Stimulated activated CD8-positive, alpha-beta memory T cell treated with anti-CD3 and anti-CD28 coated beads, Interleukin-7, amount 100 ng/mL, for 1 hour (primary cell): Measurements from ENCODE around the gene TRPV4.
"Not testable (repeated sequence)": the region's sequence is repeated elsewhere in the genome, so short reads cannot be mapped to it uniquely, and the experiment has no call there.

Source experiments
- DNase-seq, 2 donors: peaks; one replicate each; pipeline ENCODE4 v3.0.0-alpha.2; 2020; ENCODE audit warnings: low read depth in 2 of 2

Gene TRPV4

DNA sequence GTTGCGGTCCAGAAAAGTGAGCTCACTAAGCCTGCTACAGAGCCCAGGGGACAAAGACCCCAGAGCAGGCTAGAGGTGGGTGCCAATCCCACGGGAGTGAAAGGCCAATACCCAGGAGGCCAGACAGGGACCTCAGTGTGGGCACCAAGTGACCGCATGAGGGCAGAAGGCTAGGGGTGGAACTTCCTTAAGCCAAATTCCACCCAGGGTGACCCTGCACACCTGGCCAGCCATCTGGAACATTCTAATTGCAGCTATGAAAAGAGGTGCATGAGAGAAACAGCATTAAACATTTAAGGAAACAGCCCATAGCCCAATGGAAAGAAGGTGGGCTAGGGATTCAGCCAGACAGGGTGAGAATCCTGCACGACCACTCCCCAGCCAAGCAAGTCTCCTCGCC lies 27.8 kb upstream of the TRPV4 start:
- no peak for DNase-seq

DNA sequence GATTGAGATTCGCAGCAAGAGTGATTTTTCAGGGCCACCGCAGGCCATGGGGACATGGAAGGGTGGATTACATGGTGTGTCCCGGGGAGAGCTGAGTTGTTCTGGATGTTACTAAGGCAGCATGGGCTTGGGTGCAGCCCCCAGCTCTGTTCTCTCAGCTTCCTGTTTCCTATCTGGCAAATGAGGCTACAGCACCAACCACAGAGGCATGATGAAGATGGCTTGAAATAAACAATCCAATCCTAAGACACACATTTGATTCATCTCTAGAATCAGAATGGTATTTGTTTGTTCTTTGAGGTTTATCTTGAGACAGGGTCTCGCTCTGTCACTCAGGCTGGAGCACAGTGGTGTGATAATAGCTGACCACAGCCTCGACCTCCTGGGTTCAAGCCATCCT lies 25.6 kb upstream of the TRPV4 start:
- DNase-seq, result no peak

- DNase-seq, result no peak
These were observed 24.5 kb upstream of the TRPV4 start for GRCh38 chr12:109857715-109858114.

- no peak for DNase-seq
These were observed 22.2 kb upstream of the TRPV4 start for GRCh38 chr12:109855377-109855776.

DNA sequence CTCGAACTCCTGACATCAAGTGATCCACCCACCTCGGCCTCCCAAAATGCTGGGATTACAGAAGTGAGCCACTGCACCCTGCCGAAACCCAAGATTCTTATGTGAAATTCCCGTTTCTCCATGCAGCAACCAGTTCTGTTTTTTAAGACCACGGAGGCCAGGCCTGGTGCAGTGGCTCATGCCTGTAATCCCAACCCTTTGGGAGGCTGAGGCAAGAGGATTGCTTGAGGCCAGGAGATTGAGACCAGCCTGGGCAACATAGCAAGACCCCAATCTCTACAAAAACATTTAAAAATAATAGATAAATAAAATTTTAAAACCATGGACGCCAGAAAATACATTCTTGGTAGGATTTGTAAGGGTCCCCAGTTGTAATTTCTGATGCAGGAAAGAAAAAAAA lies 17.3 kb upstream of the TRPV4 start:
- DNase-seq, result not testable (repeated sequence)

GRCh38 chr12:109847142-109847735 lies 14.0 kb upstream of the TRPV4 start:
- no peak for DNase-seq

- DNase-seq, result no peak
These were observed 12.6 kb upstream of the TRPV4 start for GRCh38 chr12:109845824-109846205.

GRCh38 chr12:109844983-109845823 lies 12.0 kb upstream of the TRPV4 start:
- peak; percentile 73 to 82 for DNase-seq

DNA sequence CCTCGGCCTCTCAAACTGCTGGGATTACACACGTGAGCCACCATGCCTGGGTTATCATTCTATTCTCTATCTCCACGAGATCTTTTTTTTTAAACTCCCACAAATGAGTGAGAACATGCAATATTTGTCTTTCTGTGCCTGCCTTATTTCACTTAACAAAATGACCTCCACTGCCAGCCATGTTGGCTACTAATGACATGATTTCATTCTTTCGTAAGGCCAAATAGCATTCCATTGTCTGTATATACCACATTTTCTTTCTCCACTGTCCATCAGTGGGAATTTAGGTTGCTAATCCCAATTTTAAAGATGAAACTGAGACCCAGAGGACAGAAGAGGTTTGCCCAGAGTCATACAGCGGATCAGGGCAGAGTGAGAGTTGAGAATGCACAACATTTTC lies 10.9 kb upstream of the TRPV4 start:
- no peak for DNase-seq

GRCh38 chr12:109842021-109842420 lies 8.8 kb upstream of the TRPV4 start:
- no peak for DNase-seq

GRCh38 chr12:109841356-109841755 lies 8.2 kb upstream of the TRPV4 start:
- no peak for DNase-seq

- no peak for DNase-seq
These were observed 7.3 kb upstream of the TRPV4 start for GRCh38 chr12:109840305-109841074.

- no peak for DNase-seq
These were observed 6.2 kb upstream of the TRPV4 start for GRCh38 chr12:109839444-109839843.

DNA sequence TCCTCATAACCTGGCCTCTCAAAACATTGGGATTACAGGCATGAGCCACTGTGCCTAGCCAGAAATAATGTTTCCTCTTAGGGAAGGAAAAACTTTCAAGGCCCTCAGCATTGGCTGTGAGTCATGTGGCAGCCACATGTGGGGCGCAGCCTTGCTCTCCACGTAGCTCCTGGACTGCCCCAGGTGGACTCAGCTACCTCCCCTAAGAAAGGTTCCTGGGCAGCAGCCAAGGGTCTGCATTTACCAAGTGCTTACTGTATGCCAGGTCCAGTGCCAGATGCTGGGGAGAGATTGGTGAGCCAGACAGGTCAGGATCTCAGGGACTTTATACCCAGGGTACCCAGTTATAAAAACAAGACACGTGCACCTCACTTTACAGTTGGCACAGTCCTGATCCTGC lies 3.7 kb upstream of the TRPV4 start:
- DNase-seq, result no peak

- DNase-seq, result no peak
These were observed 2.6 kb upstream of the TRPV4 start for GRCh38 chr12:109835827-109836226.

DNA sequence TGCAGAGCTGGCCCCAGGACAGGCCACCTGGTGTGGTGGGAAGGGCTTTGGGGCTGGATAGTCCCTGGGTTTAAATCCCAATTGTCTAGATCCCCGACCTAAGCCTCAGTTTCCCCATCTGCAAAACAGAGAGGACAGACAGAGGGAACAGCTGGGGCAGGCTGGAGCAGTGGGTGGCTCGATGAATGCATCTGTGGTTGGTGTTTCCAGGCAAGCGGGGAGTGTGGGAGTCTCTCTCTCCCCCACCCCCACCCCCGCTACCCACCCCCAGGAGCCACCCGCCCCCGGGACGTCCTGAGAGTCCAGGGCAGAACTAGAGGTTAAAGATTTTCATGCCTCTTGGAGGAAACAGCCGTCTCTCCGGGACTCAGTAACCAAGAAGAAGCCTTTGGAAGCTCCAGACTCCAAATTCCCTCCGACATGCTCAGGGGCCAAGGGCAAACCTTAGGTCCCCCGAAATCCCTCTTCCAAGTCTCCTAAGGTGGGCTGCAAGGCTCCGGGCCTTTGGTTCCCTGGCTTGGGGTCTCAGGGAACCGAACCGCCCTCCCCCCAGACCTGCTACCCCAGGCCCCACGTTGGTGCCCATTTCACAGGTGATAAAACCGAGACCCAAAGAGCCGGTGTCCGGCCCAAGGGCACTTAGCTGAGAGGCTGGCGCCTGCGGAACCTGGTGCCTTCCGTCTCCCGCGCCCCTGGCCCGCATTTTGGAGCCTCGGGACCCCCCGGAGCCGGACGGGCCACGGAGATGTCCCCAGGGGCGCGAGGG lies 474 bp downstream of the TRPV4 start:
- no peak for DNase-seq

DNA sequence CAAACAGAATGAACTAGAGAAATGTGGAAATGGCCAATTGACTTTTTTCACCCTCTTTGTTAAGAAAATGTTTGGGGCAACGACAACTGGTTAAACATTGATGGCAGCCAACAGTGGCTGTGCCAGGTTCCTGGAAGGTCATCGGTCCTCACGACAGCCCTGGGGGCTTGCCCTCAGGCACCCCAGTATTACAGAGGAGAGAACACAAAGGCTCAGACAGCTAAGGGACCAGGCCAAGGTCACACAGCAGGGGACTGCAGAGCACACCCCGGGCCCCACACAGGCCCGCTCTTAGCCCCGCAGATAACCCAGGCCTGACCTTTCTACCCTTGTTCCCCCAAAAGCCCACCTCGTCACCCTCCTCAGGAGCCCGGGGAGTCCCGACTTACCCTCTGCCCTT lies 1.3 kb downstream of the TRPV4 start:
- DNase-seq, result no peak

DNA sequence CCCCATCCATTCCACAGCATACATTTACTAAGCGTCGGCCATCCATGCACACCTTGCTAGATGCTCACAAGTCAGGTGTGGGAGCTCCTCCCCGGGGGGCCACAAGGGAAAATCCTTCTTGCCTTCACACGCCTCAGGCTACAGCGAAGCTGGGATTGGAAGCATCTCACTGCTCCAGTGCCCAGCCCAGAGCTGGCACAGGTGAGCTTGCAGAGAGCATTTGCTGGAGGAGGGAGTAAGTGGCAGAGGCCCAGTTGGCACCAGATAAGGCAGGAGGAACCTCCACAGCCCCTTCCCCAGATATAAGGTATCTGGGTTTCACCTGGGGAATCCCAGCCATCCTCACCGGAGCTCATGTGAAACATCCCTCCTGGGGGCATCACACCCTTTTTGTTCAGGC lies 1.8 kb downstream of the TRPV4 start:
- DNase-seq, result no peak

DNA sequence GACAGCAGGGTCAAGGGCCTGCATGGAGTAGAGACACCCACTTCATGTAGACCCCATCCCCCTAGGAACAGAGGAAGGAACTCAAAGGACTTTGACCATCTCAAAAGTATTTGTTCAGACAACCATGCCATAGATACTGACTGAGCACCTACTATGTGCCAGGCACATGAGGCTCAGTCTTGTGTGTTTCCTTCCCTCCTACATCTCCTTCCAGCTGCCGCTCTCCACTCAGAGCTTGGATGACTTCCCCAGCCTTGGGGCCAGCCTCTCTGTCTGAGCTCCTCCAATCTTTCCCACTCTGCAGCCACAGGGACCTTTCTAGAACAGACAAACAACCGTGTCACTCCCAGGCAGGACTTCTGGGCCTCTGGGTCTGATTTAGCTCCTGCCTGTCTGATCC lies 2.5 kb downstream of the TRPV4 start:
- no peak for DNase-seq

DNA sequence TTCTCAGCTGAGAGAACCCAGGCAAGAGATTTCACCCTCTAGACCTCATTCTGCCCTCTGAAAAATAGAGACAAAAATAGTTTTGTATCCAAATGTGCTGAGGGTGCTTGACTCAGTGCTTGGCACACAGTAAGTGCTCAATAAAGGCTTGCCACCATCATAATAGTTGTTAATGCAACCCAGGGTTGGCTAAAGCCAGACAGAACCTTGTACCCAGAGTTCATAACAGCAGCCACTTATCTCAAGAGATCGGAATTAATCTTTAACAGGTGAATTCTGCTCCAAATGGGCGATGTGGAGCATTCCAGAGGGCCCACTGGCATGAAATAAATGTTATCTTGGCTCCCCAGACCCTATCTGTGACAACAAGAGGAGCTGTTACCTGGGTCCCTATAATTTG lies 2.9 kb downstream of the TRPV4 start:
- DNase-seq, result no peak

- DNase-seq, result no peak
These were observed 3.5 kb downstream of the TRPV4 start for GRCh38 chr12:109829667-109830066.
